Endothelial cell (in vitro differentiated cells): ENCODE measurements around the gene RGL1. TPM values are rescaled to one million over a fixed set of nuclear protein-coding genes. Genes with fewer than 3 reads are reported as not detected.
A peak's percentile ranks its signal among the peaks of the same experiment; 100 is the strongest.

Source experiments
- DNase-seq: peaks from one replicate; pipeline ENCODE4 v3.0.0; 2021; ENCODE audit warnings: low spot score
- H3K27ac Mint-ChIP-seq: one replicate; pipeline ENCODE4 v1.8.0; 2021; ENCODE audit warnings: mixed read lengths, inconsistent platforms; ENCODE audit not compliant: unreplicated experiment
- H3K27me3 Mint-ChIP-seq: one replicate; pipeline ENCODE4 v1.8.0; 2021; ENCODE audit warnings: mild to moderate bottlenecking, moderate library complexity, mixed read lengths, inconsistent platforms; ENCODE audit not compliant: unreplicated experiment
- H3K36me3 Mint-ChIP-seq: one replicate; pipeline ENCODE4 v1.8.0; 2021; ENCODE audit warnings: mild to moderate bottlenecking, low read depth, mixed read lengths, inconsistent platforms; ENCODE audit not compliant: unreplicated experiment
- H3K4me1 Mint-ChIP-seq: one replicate; pipeline ENCODE4 v1.8.0; 2021; ENCODE audit warnings: mild to moderate bottlenecking, mixed read lengths, inconsistent platforms; ENCODE audit not compliant: unreplicated experiment
- H3K4me3 Mint-ChIP-seq: one replicate; pipeline ENCODE4 v1.8.0; 2021; ENCODE audit warnings: mild to moderate bottlenecking, mixed read lengths, inconsistent platforms; ENCODE audit not compliant: unreplicated experiment
- H3K9me3 Mint-ChIP-seq: one replicate; pipeline ENCODE4 v1.8.0; 2021; ENCODE audit warnings: mixed read lengths, inconsistent platforms; ENCODE audit not compliant: unreplicated experiment
- CTCF ChIP-seq: fragments of 200-600 bp; sonication (generic); IDR thresholded peaks from one replicate; pipeline ENCODE4 v1.5.0; 2021; ENCODE audit warnings: antibody characterized with exemption; ENCODE audit not compliant: unreplicated experiment
- total RNA-seq: library from RNA; stranded (reverse); fragmentation: NEBNext Ultra II Directional; extraction: Animal tissue kit (Norgen Biotek cat#: 25700); gene quantifications from one replicate; pipeline ENCODE4 v1.2.1, GENCODE V29; 2021; ENCODE audit not compliant: unreplicated experiment

Gene RGL1
- total RNA-seq, 1 donor from 2014 or later, result 60.7 TPM

- H3K27ac Mint-ChIP-seq, result peak overlapping the region; percentile 14
- H3K9me3 Mint-ChIP-seq, result peaks cover 4% of the 10 kb centered on the region
- DNase-seq, result no peak
- peak overlapping the region; percentile 54 for H3K4me3 Mint-ChIP-seq
- peaks cover 39% of the 10 kb centered on the region for H3K36me3 Mint-ChIP-seq
- H3K4me1 Mint-ChIP-seq, result peaks cover 30% of the 10 kb centered on the region
- TF ChIP-seq CTCF, result no peak
- peaks cover 4% of the 10 kb centered on the region for H3K27me3 Mint-ChIP-seq
Observed at GRCh38 chr1:183862967-183863366, 58.0 kb downstream of the RGL1 start.

DNA sequence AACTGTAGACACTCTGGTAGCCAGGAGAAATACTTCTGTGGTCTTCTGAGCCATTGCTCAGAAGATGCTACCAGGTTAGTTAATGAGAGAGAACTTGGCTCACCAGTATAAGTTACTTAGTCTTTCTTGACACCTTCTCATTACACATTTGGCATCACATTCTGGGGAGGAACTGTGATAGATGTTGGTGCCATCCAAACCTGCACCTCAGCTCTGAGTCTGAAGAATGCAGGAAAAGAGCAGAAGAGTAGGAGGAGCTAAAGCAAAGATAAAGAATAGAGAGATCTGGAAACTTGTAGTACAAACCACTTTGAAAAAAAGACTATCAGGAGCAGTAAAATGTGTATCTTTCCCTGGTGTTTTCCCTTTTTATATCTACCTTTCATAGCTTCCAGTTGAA lies 58.9 kb downstream of the RGL1 start:
- H3K27me3 Mint-ChIP-seq, result peaks cover 6% of the 10 kb centered on the region
- H3K9me3 Mint-ChIP-seq, result peaks cover 4% of the 10 kb centered on the region
- no peak overlapping the region for H3K4me3 Mint-ChIP-seq
- TF ChIP-seq CTCF, result no peak
- H3K36me3 Mint-ChIP-seq, result peaks cover 42% of the 10 kb centered on the region
- peaks cover 31% of the 10 kb centered on the region for H3K4me1 Mint-ChIP-seq
- no peak overlapping the region for H3K27ac Mint-ChIP-seq
- DNase-seq, result no peak

DNA sequence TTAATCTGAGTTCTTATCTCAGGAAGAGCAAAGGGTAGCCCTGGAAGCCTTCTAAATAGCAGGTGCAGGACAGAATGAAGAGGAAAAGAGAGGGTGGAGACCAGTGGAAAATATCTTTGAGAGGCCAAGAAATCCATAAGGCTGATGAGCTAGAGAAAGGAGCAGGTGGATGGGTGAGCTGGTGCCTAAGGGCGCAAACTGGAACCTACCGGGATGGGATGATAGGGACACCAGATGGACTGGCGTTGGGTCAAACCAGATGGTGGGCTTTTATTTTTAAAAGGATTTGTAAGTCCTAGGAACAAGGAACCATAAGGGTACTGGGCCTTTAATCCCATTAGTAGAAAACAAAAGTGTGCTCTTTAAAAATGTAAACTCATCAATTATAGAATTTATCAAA lies 59.7 kb downstream of the RGL1 start:
- Mint-ChIP-seq H3K27ac (no peak overlapping the region), H3K36me3 (peaks cover 41% of the 10 kb centered on the region), H3K9me3 (peaks cover 4% of the 10 kb centered on the region), H3K4me1 (peaks cover 32% of the 10 kb centered on the region), H3K27me3 (peaks cover 6% of the 10 kb centered on the region), H3K4me3 (peak overlapping the region; percentile 67)
- TF ChIP-seq CTCF, result no peak
- DNase-seq, result no peak

GRCh38 chr1:183869230-183869629 lies 64.3 kb downstream of the RGL1 start:
- DNase-seq, result no peak
- TF ChIP-seq CTCF, result no peak
- no peaks in the 10 kb centered on the region for H3K9me3 Mint-ChIP-seq
- H3K27me3 Mint-ChIP-seq, result peaks cover 3% of the 10 kb centered on the region
- H3K4me1 Mint-ChIP-seq, result peaks cover 51% of the 10 kb centered on the region
- H3K27ac Mint-ChIP-seq, result peak overlapping the region; percentile 93
- peak overlapping the region; percentile 81 for H3K4me3 Mint-ChIP-seq
- peaks cover 14% of the 10 kb centered on the region for H3K36me3 Mint-ChIP-seq

GRCh38 chr1:183869664-183870063 lies 64.7 kb downstream of the RGL1 start:
- H3K27ac Mint-ChIP-seq, result peak overlapping the region; percentile 93
- DNase-seq, result no peak
- H3K4me3 Mint-ChIP-seq, result peak overlapping the region; percentile 81
- no peak for TF ChIP-seq CTCF
- H3K27me3 Mint-ChIP-seq, result peaks cover 3% of the 10 kb centered on the region
- peaks cover 11% of the 10 kb centered on the region for H3K36me3 Mint-ChIP-seq
- no peaks in the 10 kb centered on the region for H3K9me3 Mint-ChIP-seq
- peaks cover 55% of the 10 kb centered on the region for H3K4me1 Mint-ChIP-seq
